HT1080 (cell line): ENCODE measurements around the gene PSME1. TPM values are rescaled to one million over a fixed set of nuclear protein-coding genes. Genes with fewer than 3 reads are reported as not detected.
A peak's percentile ranks its signal among the peaks of the same experiment; 100 is the strongest.
"Not testable (repeated sequence)": the region's sequence is repeated elsewhere in the genome, so short reads cannot be mapped to it uniquely, and the experiment has no call there.

Experiments
- DNase-seq: peaks from one replicate; pipeline ENCODE4 v3.0.0-alpha.2; 2015; ENCODE audit warnings: low read depth
- total RNA-seq: library from RNA; depleted of rRNA; stranded (reverse); fragments of >200 nt; shearing (Covaris generic); gene quantifications from 2 replicates; pipeline ENCODE4 v1.2.3, GENCODE V29; 2014

The PSME1 gene
- total RNA-seq, 1 experiment from 2014 or later, result 149 TPM

GRCh38 chr14:24103451-24103850, 32.5 kb upstream of the PSME1 start:
- no peak for DNase-seq

- DNase-seq, result not testable (repeated sequence)
Measured at GRCh38 chr14:24105609-24106239, 30.3 kb upstream of the PSME1 start.

- DNase-seq, result no peak
Measured at GRCh38 chr14:24106672-24107271, 29.2 kb upstream of the PSME1 start.

GRCh38 chr14:24108336-24108874, 27.6 kb upstream of the PSME1 start:
- no peak for DNase-seq

GRCh38 chr14:24110060-24110459, 25.9 kb upstream of the PSME1 start:
- DNase-seq, result no peak

GRCh38 chr14:24110523-24110922, 25.5 kb upstream of the PSME1 start:
- no peak for DNase-seq

GRCh38 chr14:24113379-24113800, 22.6 kb upstream of the PSME1 start:
- no peak for DNase-seq

- peak; percentile 89 for DNase-seq
Measured at GRCh38 chr14:24113801-24114531, 22.0 kb upstream of the PSME1 start.

GRCh38 chr14:24114532-24115421, 21.2 kb upstream of the PSME1 start, which contains the start of the genes DCAF11 and NRL:
DCAF11 (plus strand) TSS chr14:24114777; CDS start chr14:24115595, 818 bp downstream.
NRL (minus strand) TSS chr14:24114949; CDS start chr14:24082848, 32,101 bp downstream.
- peak; percentile 100 for DNase-seq

GRCh38 chr14:24115422-24116127, 20.4 kb upstream of the PSME1 start:
- DNase-seq, result no peak

- no peak for DNase-seq
Measured at GRCh38 chr14:24116128-24116814, 19.7 kb upstream of the PSME1 start.

GRCh38 chr14:24117179-24117578, 18.8 kb upstream of the PSME1 start:
- DNase-seq, result no peak

- DNase-seq, result no peak
Measured at GRCh38 chr14:24119691-24120090, 16.3 kb upstream of the PSME1 start.

- no peak for DNase-seq
Measured at GRCh38 chr14:24121210-24121609, 14.8 kb upstream of the PSME1 start.

- no peak for DNase-seq
Measured at GRCh38 chr14:24122416-24122815, 13.6 kb upstream of the PSME1 start.

- no peak for DNase-seq
Measured at GRCh38 chr14:24122898-24123297, 13.1 kb upstream of the PSME1 start.

- DNase-seq, result no peak
Measured at GRCh38 chr14:24123424-24124417, 12.3 kb upstream of the PSME1 start.

GRCh38 chr14:24126939-24127338, 9.1 kb upstream of the PSME1 start:
- DNase-seq, result no peak

GRCh38 chr14:24127673-24128072, 8.3 kb upstream of the PSME1 start:
- DNase-seq, result no peak
